Tibial nerve (tissue), 3 donors: ENCODE results near the gene DLGAP4.

Experiments
- CTCF ChIP-seq, 5 experiments: fragments of 200-600 bp in 3 of 5; fragments of 450-650 bp in 2 of 5; sonication (generic) in 3 of 5; IDR thresholded peaks; one replicate each; pipeline ENCODE4 v1.5.1; 2016 to 2019; ENCODE audit warnings: antibody characterized with exemption in 5 of 5, mild to moderate bottlenecking in 3 of 5, moderate library complexity in 2 of 5
- POLR2A ChIP-seq, 2 donors: fragments of 450-650 bp; IDR thresholded peaks; one replicate each; pipeline ENCODE4 v1.6.1; 2017; ENCODE audit warnings: antibody characterized with exemption in 2 of 2, mild to moderate bottlenecking in 2 of 2, moderate library complexity in 2 of 2

- TF ChIP-seq CTCF (IDR thresholded peaks at IDR 0.05) (no peak), POLR2A (IDR thresholded peaks at IDR 0.05) (no peak)
These were observed 215.4 kb downstream of the DLGAP4 start for GRCh38 chr20:36521526-36521925.
